GM23338 (cell line): ENCODE results near the gene GRXCR2. TPM values are rescaled to one million over a fixed set of nuclear protein-coding genes. Genes with fewer than 3 reads are reported as not detected.

Source experiments
- ATAC-seq: fragments of 200-7000 bp; cut with Tn5 transposase; 3 replicates; pipeline ENCODE4 v1.9.1; 2020
- DNase-seq: peaks from one replicate; pipeline ENCODE4 v3.0.0-alpha.2; 2015; ENCODE audit warnings: low spot score
- H2AFZ ChIP-seq: fragments of 200-600 bp; sonication (generic); 2 replicates; pipeline ENCODE4 v1.8.0; 2016; ENCODE audit warnings: antibody characterized with exemption, mild to moderate bottlenecking, moderate library complexity
- H3F3A ChIP-seq: fragments of 200-600 bp; sonication (generic); replicated peaks from 2 replicates; pipeline ENCODE4 v1.8.0; 2017; ENCODE audit warnings: antibody characterized with exemption, mixed run types, low read depth
- H3K27ac ChIP-seq: fragments of 200-600 bp; sonication (generic); 2 replicates; pipeline ENCODE4 v1.6.1; 2016; ENCODE audit warnings: low read depth
- H3K27me3 ChIP-seq: fragments of 200-600 bp; sonication (generic); 2 replicates; pipeline ENCODE4 v1.8.0; 2016; ENCODE audit warnings: mild to moderate bottlenecking, mixed run types, moderate library complexity; ENCODE audit not compliant: insufficient read depth
- H3K36me3 ChIP-seq: fragments of 200-600 bp; sonication (generic); 2 replicates; pipeline ENCODE4 v1.8.0; 2016; ENCODE audit warnings: mild to moderate bottlenecking; ENCODE audit not compliant: insufficient read depth
- H3K4me1 ChIP-seq: fragments of 200-600 bp; sonication (generic); 2 replicates; pipeline ENCODE4 v1.8.0; 2016; ENCODE audit warnings: mild to moderate bottlenecking, moderate library complexity; ENCODE audit not compliant: insufficient read depth
- H3K4me2 ChIP-seq: fragments of 200-600 bp; sonication (generic); 2 replicates; pipeline ENCODE4 v1.7.1; 2017; ENCODE audit warnings: mixed run types
- H3K4me3 ChIP-seq: fragments of 200-600 bp; sonication (generic); 2 replicates; pipeline ENCODE4 v1.6.1; 2016; ENCODE audit warnings: mixed run types
- H3K79me2 ChIP-seq: fragments of 200-600 bp; sonication (generic); replicated peaks from 2 replicates; pipeline ENCODE4 v1.8.0; 2017; ENCODE audit warnings: mild to moderate bottlenecking; ENCODE audit not compliant: insufficient read depth
- H3K9me2 ChIP-seq: fragments of 200-600 bp; sonication (generic); 2 replicates; pipeline ENCODE4 v1.8.0; 2017; ENCODE audit not compliant: insufficient read depth
- H4K20me1 ChIP-seq: fragments of 200-600 bp; sonication (generic); replicated peaks from 2 replicates; pipeline ENCODE4 v1.8.0; 2017; ENCODE audit warnings: mild to moderate bottlenecking; ENCODE audit not compliant: insufficient read depth
- H3K27ac Mint-ChIP-seq: 2 replicates; pipeline ENCODE4 v1.8.0; 2020; ENCODE audit warnings: inconsistent platforms, mild to moderate bottlenecking, moderate library complexity, mixed read lengths
- H3K27me3 Mint-ChIP-seq: 3 replicates; pipeline ENCODE4 v1.8.0; 2022; ENCODE audit warnings: low read depth, mild to moderate bottlenecking, moderate library complexity, mixed read lengths, inconsistent platforms; ENCODE audit not compliant: insufficient read depth, poor library complexity
- H3K36me3 Mint-ChIP-seq: 3 replicates; pipeline ENCODE4 v1.8.0; 2021; ENCODE audit warnings: low read depth, mild to moderate bottlenecking, inconsistent platforms, moderate library complexity, mixed read lengths
- H3K4me1 Mint-ChIP-seq: 3 replicates; pipeline ENCODE4 v1.8.0; 2020; ENCODE audit warnings: mild to moderate bottlenecking, inconsistent platforms, mixed read lengths
- H3K4me3 Mint-ChIP-seq: 3 replicates; pipeline ENCODE4 v1.8.0; 2021; ENCODE audit warnings: moderate library complexity, mild to moderate bottlenecking, inconsistent platforms, mixed read lengths
- H3K9me3 Mint-ChIP-seq: 3 replicates; pipeline ENCODE4 v1.8.0; 2020; ENCODE audit warnings: moderate library complexity, mild to moderate bottlenecking, inconsistent platforms, mixed read lengths
- CREB1 ChIP-seq: fragments of 250-450 bp; sonication (Bioruptor Pico); IDR thresholded peaks from 2 replicates; pipeline ENCODE4 v1.5.0; 2020; ENCODE audit warnings: low read depth, mild to moderate bottlenecking, moderate library complexity
- EZH2 ChIP-seq: fragments of 200-600 bp; sonication (generic); IDR thresholded peaks from one replicate; pipeline ENCODE4 v1.8.0; 2017; ENCODE audit warnings: antibody characterized with exemption, mild to moderate bottlenecking, low read depth; ENCODE audit not compliant: unreplicated experiment
- EZH2phosphoT487 ChIP-seq: fragments of 200-600 bp; sonication (generic); IDR thresholded peaks from one replicate; pipeline ENCODE4 v1.8.1; 2018; ENCODE audit warnings: antibody characterized with exemption; ENCODE audit not compliant: unreplicated experiment
- JUNB ChIP-seq: IDR thresholded peaks from one replicate; pipeline ENCODE4 v1.6.1; 2016; ENCODE audit warnings: antibody characterized with exemption; ENCODE audit not compliant: unreplicated experiment
- NANOG ChIP-seq: IDR thresholded peaks from 2 replicates; pipeline ENCODE4 v1.6.1; 2016; ENCODE audit warnings: antibody characterized with exemption, borderline replicate concordance
- POLR2AphosphoS5 ChIP-seq: IDR thresholded peaks from 2 replicates; pipeline ENCODE4 v1.6.1; 2016; ENCODE audit warnings: antibody characterized with exemption, low read depth
- STAT1 ChIP-seq: IDR thresholded peaks from one replicate; pipeline ENCODE4 v1.6.1; 2016; ENCODE audit warnings: antibody characterized with exemption; ENCODE audit not compliant: unreplicated experiment
- ZNF114 ChIP-seq: fragments of 250-450 bp; sonication (Bioruptor Pico); IDR thresholded peaks from 2 replicates; pipeline ENCODE4 v1.5.0; 2020; ENCODE audit warnings: mild to moderate bottlenecking, moderate library complexity
- ZNF331 ChIP-seq: fragments of 250-450 bp; sonication (Bioruptor Pico); IDR thresholded peaks from 2 replicates; pipeline ENCODE4 v1.5.0; 2020; ENCODE audit warnings: low read depth, mild to moderate bottlenecking, moderate library complexity
- polyA plus RNA-seq: library from polyadenylated mRNA; unstranded; fragments of >200 nt; fragmentation: Nextera tagmentation; extraction: Ambion mirVana; gene quantifications from 2 replicates; pipeline ENCODE4 v1.2.1, GENCODE V29; 2016
- total RNA-seq: library from RNA; depleted of rRNA; stranded (reverse); fragments of >200 nt; shearing (Covaris generic); gene quantifications from 2 replicates; pipeline ENCODE4 v1.2.3, GENCODE V29; 2014
- TF ChIP-seq, protein P1 (sequence below): IDR thresholded peaks from 2 replicates; pipeline ENCODE4 v1.6.1; 2016; ENCODE audit warnings: antibody characterized with exemption
- TF ChIP-seq, protein P2 (sequence below): fragments of 250-450 bp; sonication (Bioruptor Pico); IDR thresholded peaks from 2 replicates; pipeline ENCODE4 v1.5.0; 2020; ENCODE audit warnings: mild to moderate bottlenecking, moderate library complexity
- TF ChIP-seq, protein P3 (sequence below), 2 experiments: fragments of 200-600 bp in 1 of 2; sonication (generic) in 1 of 2; conservative IDR thresholded peaks; 2 replicates each; pipeline versions ENCODE4 v1.5.1 to v1.6.1; 2016 to 2017; ENCODE audit warnings: antibody characterized with exemption in 2 of 2, low read depth in 2 of 2, mild to moderate bottlenecking in 2 of 2, moderate library complexity in 1 of 2
- TF ChIP-seq, protein P4 (sequence below): IDR thresholded peaks from one replicate; pipeline ENCODE4 v1.6.1; 2018; ENCODE audit warnings: antibody characterized with exemption; ENCODE audit not compliant: unreplicated experiment

GRXCR2 gene
- total and polyA plus RNA-seq, 2 experiments from 2014 or later = not detected

DNA sequence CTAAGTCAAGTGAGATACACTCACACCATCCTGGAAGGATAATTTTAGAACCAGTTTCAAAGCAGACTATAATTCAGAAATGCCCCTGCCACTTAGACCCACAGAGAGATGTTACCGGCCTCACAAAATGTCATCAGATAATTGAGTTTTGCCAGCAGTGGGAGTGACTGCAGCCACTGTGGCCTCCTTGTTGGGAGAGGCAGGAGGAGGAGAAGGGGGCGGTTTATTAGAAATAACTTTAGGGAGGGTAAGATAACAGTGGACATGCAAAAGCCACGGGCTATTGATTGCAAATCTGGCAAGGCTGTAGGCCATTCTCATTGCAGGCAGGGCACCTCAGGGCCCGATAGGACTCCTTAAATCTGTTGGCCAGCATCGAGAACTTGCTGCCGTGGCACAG is 13.4 kb downstream of the GRXCR2 start (continued):
- TF ChIP-seq EZH2 = no peak
- TF ChIP-seq, protein P1, sequence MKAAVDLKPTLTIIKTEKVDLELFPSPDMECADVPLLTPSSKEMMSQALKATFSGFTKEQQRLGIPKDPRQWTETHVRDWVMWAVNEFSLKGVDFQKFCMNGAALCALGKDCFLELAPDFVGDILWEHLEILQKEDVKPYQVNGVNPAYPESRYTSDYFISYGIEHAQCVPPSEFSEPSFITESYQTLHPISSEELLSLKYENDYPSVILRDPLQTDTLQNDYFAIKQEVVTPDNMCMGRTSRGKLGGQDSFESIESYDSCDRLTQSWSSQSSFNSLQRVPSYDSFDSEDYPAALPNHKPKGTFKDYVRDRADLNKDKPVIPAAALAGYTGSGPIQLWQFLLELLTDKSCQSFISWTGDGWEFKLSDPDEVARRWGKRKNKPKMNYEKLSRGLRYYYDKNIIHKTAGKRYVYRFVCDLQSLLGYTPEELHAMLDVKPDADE = no peak
- TF ChIP-seq POLR2AphosphoS5 = no peak
- TF ChIP-seq NANOG = no peak
- TF ChIP-seq STAT1 = no peak
- TF ChIP-seq ZNF331 (CRISPR knock-in tag) = no peak
- no peak for TF ChIP-seq ZNF114 (CRISPR knock-in tag)

DNA sequence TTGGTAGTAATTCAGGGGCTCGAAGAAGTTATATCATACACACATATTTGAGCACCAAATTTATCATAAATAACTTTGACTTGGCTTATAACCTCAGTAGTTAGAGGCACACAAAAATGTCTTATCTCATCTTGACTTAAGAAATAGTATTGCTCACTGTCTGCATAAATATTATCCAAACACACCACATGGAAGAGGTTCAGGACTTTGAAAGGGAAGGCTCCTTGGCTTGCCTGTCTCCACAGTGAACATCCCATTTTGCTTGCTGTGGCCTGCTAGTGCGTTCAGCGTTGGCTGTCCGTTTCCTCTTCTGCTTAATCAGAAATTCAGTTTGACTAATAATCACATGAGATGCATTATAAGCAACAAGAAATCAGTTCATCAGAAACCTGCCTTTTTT is 13.9 kb downstream of the GRXCR2 start:
- Histone ChIP-seq H4K20me1 (no peaks in the 10 kb centered on the region), H3K27ac (no peak overlapping the region), H3K9me2 (no peaks in the 10 kb centered on the region), H3K4me2 (no peak overlapping the region), H3K79me2 (no peaks in the 10 kb centered on the region), H3K36me3 (no peaks in the 10 kb centered on the region), H3K4me1 (0 out of 2 replicates have a peak, but pooled peaks cover 6% of the 10 kb centered on the region), H2AFZ (no peak overlapping the region), H3K27me3 (no peaks in the 10 kb centered on the region), H3F3A (no peaks in the 10 kb centered on the region), H3K4me3 (no peak overlapping the region)
- DNase-seq (no peak), ATAC-seq (no peak)
- no peak overlapping the region for H3K4me3 Mint-ChIP-seq
- H3K4me1 Mint-ChIP-seq = peaks cover 15% of the 10 kb centered on the region; the same call in 2 of the 3 replicates
- peaks cover 5% of the 10 kb centered on the region for H3K27me3 Mint-ChIP-seq
- H3K9me3 Mint-ChIP-seq = no peaks in the 10 kb centered on the region
- TF ChIP-seq, protein P2, sequence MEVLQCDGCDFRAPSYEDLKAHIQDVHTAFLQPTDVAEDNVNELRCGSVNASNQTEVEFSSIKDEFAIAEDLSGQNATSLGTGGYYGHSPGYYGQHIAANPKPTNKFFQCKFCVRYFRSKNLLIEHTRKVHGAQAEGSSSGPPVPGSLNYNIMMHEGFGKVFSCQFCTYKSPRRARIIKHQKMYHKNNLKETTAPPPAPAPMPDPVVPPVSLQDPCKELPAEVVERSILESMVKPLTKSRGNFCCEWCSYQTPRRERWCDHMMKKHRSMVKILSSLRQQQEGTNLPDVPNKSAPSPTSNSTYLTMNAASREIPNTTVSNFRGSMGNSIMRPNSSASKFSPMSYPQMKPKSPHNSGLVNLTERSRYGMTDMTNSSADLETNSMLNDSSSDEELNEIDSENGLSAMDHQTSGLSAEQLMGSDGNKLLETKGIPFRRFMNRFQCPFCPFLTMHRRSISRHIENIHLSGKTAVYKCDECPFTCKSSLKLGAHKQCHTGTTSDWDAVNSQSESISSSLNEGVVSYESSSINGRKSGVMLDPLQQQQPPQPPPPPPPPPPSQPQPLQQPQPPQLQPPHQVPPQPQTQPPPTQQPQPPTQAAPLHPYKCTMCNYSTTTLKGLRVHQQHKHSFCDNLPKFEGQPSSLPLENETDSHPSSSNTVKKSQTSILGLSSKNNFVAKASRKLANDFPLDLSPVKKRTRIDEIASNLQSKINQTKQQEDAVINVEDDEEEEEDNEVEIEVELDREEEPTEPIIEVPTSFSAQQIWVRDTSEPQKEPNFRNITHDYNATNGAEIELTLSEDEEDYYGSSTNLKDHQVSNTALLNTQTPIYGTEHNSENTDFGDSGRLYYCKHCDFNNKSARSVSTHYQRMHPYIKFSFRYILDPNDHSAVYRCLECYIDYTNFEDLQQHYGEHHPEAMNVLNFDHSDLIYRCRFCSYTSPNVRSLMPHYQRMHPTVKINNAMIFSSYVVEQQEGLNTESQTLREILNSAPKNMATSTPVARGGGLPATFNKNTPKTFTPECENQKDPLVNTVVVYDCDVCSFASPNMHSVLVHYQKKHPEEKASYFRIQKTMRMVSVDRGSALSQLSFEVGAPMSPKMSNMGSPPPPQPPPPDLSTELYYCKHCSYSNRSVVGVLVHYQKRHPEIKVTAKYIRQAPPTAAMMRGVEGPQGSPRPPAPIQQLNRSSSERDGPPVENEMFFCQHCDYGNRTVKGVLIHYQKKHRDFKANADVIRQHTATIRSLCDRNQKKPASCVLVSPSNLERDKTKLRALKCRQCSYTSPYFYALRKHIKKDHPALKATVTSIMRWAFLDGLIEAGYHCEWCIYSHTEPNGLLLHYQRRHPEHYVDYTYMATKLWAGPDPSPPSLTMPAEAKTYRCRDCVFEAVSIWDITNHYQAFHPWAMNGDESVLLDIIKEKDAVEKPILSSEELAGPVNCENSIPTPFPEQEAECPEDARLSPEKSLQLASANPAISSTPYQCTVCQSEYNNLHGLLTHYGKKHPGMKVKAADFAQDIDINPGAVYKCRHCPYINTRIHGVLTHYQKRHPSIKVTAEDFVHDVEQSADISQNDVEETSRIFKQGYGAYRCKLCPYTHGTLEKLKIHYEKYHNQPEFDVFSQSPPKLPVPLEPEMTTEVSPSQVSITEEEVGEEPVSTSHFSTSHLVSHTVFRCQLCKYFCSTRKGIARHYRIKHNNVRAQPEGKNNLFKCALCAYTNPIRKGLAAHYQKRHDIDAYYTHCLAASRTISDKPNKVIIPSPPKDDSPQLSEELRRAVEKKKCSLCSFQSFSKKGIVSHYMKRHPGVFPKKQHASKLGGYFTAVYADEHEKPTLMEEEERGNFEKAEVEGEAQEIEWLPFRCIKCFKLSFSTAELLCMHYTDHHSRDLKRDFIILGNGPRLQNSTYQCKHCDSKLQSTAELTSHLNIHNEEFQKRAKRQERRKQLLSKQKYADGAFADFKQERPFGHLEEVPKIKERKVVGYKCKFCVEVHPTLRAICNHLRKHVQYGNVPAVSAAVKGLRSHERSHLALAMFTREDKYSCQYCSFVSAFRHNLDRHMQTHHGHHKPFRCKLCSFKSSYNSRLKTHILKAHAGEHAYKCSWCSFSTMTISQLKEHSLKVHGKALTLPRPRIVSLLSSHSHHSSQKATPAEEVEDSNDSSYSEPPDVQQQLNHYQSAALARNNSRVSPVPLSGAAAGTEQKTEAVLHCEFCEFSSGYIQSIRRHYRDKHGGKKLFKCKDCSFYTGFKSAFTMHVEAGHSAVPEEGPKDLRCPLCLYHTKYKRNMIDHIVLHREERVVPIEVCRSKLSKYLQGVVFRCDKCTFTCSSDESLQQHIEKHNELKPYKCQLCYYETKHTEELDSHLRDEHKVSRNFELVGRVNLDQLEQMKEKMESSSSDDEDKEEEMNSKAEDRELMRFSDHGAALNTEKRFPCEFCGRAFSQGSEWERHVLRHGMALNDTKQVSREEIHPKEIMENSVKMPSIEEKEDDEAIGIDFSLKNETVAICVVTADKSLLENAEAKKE (CRISPR knock-in tag) = no peak
- TF ChIP-seq STAT1 (no peak), ZNF114 (CRISPR knock-in tag) (no peak), EZH2phosphoT487 (no peak), NANOG (no peak), ZNF331 (CRISPR knock-in tag) (no peak), EZH2 (no peak), JUNB (no peak), CREB1 (CRISPR knock-in tag) (no peak)
- TF ChIP-seq, protein P3, sequence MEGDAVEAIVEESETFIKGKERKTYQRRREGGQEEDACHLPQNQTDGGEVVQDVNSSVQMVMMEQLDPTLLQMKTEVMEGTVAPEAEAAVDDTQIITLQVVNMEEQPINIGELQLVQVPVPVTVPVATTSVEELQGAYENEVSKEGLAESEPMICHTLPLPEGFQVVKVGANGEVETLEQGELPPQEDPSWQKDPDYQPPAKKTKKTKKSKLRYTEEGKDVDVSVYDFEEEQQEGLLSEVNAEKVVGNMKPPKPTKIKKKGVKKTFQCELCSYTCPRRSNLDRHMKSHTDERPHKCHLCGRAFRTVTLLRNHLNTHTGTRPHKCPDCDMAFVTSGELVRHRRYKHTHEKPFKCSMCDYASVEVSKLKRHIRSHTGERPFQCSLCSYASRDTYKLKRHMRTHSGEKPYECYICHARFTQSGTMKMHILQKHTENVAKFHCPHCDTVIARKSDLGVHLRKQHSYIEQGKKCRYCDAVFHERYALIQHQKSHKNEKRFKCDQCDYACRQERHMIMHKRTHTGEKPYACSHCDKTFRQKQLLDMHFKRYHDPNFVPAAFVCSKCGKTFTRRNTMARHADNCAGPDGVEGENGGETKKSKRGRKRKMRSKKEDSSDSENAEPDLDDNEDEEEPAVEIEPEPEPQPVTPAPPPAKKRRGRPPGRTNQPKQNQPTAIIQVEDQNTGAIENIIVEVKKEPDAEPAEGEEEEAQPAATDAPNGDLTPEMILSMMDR (conservative IDR thresholded peaks at IDR 0.05; ENCODE audit: low read depth in 2 of 2) = no peak
- TF ChIP-seq, protein P4, sequence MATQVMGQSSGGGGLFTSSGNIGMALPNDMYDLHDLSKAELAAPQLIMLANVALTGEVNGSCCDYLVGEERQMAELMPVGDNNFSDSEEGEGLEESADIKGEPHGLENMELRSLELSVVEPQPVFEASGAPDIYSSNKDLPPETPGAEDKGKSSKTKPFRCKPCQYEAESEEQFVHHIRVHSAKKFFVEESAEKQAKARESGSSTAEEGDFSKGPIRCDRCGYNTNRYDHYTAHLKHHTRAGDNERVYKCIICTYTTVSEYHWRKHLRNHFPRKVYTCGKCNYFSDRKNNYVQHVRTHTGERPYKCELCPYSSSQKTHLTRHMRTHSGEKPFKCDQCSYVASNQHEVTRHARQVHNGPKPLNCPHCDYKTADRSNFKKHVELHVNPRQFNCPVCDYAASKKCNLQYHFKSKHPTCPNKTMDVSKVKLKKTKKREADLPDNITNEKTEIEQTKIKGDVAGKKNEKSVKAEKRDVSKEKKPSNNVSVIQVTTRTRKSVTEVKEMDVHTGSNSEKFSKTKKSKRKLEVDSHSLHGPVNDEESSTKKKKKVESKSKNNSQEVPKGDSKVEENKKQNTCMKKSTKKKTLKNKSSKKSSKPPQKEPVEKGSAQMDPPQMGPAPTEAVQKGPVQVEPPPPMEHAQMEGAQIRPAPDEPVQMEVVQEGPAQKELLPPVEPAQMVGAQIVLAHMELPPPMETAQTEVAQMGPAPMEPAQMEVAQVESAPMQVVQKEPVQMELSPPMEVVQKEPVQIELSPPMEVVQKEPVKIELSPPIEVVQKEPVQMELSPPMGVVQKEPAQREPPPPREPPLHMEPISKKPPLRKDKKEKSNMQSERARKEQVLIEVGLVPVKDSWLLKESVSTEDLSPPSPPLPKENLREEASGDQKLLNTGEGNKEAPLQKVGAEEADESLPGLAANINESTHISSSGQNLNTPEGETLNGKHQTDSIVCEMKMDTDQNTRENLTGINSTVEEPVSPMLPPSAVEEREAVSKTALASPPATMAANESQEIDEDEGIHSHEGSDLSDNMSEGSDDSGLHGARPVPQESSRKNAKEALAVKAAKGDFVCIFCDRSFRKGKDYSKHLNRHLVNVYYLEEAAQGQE = no peak
- H3K36me3 Mint-ChIP-seq = no peaks in the 10 kb centered on the region
- no peak overlapping the region for H3K27ac Mint-ChIP-seq
